ENCODE data around the gene TMEM132D.

TMEM132D gene

DNA sequence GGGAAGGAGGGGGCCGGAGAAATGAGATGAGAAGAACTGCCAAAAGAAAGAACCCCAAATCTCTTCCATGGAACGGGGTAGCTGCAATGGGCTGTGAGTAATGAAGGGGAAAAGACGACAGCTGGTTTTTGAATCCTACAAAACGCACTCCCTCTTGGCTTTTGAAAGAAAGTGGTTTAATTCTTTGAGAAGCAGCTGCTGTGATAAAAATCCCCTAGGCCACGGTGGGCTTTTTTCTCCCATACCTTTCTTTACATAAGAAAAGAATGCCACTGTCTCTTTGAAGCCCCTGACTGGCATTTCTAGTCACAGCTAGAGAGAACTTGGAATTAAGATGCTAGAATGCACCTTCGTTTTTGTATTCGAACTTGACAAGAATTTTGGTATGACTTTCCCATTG, 564.5 kb downstream of the TMEM132D start:
- no peak for DNase-seq (ENCODE audit: low spot score)

DNA sequence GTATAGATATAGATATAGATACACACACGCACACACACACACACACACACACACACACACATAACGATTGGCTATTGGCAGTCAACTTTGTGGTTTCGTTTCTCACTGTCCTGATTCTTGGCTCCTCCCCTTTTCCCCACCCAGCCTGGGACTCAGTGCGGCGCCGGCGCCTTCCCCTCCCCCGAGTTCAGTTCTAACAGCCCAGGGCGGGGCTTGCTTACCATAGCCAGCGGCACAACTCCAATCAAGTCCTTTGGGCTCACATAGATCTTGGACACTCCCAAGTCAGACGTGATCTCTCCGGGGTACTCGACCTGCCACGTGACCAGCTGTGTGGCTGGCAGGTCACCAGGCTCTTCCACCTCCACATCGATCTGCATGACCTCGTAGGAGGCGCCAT, 566.4 kb downstream of the TMEM132D start:
- no peak for DNase-seq (ENCODE audit: low spot score)

GRCh38 chr12:129335773-129336172, 568.1 kb downstream of the TMEM132D start:
- no peak for DNase-seq (ENCODE audit: low spot score)

GRCh38 chr12:129332286-129332685, 571.5 kb downstream of the TMEM132D start:
- DNase-seq (ENCODE audit: low spot score), result no peak

DNA sequence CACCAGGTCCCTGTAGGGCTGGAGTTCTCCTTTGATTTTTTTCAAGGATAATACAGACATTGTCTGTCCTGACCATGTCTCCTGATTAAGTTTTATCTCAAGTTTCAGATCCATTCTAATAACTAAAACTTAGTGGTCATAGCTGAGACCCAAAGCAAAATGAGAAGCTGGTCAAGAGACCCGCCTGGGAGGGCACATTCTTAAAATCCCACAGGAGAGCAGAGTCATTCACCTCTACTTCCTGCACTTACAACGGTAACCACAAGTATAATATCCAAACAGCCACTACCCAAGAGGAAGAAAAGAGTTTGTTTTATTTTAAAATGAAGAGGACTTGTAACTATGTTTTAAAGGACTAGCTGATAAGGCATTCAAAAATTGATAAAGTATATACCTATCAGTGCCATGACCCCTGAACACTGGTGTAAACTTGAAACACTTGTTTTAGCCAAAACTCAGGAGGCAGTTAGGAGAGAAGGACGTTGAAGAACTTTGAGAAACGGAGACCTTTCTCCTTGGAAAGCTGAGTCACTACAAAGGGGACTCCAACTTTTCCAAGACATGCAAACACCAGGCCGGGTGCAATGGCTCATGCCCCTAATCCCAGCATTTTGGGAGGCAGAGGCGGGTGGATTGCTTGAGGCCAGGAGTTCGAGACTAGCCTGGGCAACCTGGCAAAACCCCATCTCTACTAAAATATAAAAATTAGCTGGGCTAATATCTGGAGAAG, 572.3 kb downstream of the TMEM132D start:
- DNase-seq (ENCODE audit: low spot score), result no peak

DNA sequence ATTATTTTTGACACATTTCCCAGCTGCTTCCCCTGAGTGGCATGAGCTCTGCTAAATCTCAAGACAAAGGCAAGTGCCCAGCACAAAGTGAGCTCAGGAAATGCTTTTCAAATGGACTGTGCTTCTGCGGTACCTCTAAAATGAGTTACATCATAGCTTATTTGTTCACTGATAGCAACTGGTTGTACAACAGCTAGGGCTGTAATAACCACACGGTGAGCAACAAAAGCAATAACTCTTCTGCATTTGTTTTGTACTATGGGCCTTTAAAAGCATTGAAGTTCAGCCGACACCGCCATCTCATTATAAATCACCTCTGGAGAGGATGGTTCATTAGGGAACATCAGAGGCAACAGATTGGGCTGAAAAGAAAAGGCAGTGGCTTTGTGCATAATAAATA, 575.6 kb downstream of the TMEM132D start:
- DNase-seq (ENCODE audit: low spot score), result no peak

DNA sequence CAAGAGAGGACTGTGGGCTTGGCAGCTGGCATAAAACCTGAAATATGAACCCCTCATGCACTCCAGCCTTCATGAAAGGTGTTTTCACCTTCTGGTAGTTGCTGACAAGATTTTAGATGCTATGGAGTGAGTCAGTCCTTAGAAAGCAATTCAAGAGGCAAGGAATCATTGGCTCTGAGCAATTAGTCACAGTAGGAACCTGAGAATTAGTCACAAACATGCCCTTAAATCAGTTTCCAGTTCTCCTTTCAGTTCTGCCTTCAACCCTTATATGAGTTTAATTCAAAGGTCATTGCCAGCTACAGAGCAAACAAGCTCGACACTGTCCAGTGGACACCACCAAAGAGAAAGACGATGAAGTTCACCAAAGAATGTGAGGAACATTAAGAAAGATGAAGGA, 578.3 kb downstream of the TMEM132D start:
- no peak for DNase-seq (ENCODE audit: low spot score)

- no peak for DNase-seq (ENCODE audit: low spot score)
Observed at GRCh38 chr12:129312048-129312447, 591.8 kb downstream of the TMEM132D start.

GRCh38 chr12:129310346-129310745, 593.5 kb downstream of the TMEM132D start:
- no peak for DNase-seq (ENCODE audit: low spot score)

DNA sequence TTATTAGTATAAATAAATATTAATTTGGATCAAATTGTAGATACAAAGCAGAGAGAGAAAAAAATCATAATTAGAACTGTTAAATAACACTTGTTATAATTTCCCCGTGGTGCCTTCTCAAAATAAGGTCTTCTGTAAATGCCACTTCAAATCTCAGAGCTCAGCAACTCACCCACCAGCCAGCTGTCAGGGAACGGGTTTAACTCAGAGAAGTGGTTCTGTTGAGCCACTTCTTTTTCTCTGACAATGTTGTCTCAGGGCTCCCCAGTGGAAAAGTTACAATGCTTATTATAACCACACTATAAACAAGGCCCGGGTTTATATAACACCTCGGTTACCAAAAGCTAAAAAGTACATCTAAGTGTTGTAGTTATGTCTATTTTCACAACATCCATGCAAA, 598.0 kb downstream of the TMEM132D start:
- no peak for DNase-seq (ENCODE audit: low spot score)

GRCh38 chr12:129304529-129304928, 599.3 kb downstream of the TMEM132D start:
- no peak for DNase-seq (ENCODE audit: low spot score)

DNA sequence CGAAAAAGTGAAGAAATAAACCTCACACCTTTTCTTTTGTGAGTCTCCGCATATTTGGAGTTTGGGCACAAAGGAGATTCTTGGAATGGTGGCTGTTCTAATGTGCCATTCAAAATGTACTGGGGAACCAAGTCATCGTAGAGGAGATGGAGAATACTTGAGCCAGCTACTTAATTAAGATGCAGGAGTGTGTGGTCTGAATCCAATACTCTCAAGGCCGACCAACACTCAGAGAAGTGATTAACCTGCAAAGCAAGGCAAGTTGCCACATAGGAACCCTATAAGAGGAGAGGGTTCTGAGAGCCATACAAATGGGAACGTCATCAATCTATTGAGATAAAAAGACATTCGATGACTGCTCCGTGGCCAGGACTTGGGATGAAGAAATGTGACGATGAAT, 603.8 kb downstream of the TMEM132D start:
- no peak for DNase-seq (ENCODE audit: low spot score)

GRCh38 chr12:129298921-129299320, 604.9 kb downstream of the TMEM132D start:
- no peak for DNase-seq (ENCODE audit: low spot score)

GRCh38 chr12:129296671-129297070, 607.2 kb downstream of the TMEM132D start:
- DNase-seq (ENCODE audit: low spot score), result no peak

- DNase-seq (ENCODE audit: low spot score), result no peak
Observed at GRCh38 chr12:129294868-129295267, 609.0 kb downstream of the TMEM132D start.

DNA sequence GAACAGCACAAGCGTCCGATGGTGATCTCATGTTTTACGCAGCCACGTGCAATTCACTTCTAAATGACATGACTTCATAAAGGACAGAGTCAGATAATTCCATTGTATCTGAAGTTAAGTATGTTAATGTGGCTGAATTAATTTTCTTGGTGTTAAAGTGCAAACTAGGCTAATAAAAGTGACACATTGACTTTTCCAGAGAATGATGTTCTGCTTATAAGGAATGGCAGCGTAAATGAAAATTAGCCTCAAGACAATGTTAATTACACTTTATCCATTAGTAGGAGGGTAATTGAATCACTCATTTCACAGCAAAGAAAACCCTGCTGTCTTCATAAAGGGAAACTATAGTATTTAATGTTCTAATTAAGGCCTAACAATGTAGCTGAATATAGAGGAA, 624.1 kb downstream of the TMEM132D start:
- no peak for DNase-seq (ENCODE audit: low spot score)

DNA sequence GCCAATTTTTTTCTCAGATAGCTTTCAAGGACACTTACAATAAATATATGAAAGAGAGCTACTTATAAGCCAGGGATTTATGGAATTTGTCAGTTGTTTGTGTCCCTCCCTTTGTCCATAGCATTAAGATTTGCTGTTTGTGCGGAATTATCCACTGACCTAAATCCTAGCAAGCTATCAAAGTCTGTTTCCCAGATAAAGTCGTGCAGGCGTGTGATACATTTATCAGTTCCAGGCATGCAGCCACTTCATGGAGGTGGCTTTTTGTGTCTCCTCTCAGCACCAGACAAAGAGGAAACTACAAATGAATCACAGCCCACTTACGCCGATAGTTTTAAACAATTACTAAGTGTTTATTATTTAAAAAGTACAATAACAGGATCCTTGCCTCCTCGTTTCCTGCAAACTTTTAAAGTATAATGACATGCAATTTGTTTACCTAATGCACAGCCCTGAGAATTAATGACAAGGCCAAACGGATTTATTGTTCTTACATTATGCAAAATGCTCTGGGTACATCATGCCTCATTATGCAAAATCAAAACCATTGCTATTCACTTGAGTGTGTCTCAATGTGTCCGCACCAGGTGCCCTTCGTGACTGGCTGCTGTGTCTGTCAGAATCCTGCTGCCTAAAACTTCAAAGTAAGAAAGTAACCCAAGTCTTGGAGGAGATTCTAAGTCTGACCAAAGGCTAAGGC, 627.3 kb downstream of the TMEM132D start:
- DNase-seq (ENCODE audit: low spot score), result no peak

- no peak for DNase-seq (ENCODE audit: low spot score)
Observed at GRCh38 chr12:129269756-129270495, 633.9 kb downstream of the TMEM132D start.

- DNase-seq (ENCODE audit: low spot score), result no peak
Observed at GRCh38 chr12:129258781-129259318, 645.0 kb downstream of the TMEM132D start.

DNA sequence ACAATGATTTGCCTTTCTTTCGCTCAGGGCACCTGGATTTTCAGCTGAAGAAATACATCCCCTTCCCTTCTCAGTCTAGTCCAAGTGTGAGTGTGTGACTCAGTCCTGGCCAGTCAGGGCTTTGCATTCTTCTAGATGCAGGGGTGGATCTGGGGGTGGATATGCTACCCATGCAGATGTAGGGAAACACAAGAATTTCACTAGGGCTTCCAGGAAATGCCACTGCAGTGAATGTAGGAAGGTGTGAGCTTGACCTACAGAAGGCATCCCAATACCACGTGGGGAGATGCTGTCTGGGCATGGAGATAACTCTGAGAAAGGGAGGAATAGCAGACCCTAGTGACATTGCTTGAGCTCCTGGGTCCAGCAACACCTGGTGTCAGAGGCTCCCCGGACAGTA, 646.3 kb downstream of the TMEM132D start:
- no peak for DNase-seq (ENCODE audit: low spot score)

- no peak for DNase-seq (ENCODE audit: low spot score)
Observed at GRCh38 chr12:129246630-129247029, 657.2 kb downstream of the TMEM132D start.

DNA sequence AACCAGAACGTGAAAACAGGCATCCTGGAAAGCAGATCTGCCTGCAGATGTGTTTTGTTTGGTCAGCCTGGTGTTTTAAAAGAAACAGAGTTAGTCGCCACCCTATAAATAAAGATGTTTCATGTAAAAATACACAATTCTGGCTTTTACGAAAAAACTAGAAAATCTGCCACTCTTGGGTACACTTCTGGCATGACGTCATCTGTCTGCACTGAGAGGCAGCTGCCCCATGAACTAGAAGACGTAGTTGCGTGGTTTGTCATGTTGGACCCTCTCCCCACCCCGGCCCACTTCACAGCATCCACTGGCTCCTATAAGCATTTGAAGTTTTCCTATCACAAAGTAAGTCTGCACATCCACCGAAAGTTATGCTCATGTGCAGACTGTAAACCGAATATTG, 658.1 kb downstream of the TMEM132D start:
- DNase-seq (ENCODE audit: low spot score), result no peak

DNA sequence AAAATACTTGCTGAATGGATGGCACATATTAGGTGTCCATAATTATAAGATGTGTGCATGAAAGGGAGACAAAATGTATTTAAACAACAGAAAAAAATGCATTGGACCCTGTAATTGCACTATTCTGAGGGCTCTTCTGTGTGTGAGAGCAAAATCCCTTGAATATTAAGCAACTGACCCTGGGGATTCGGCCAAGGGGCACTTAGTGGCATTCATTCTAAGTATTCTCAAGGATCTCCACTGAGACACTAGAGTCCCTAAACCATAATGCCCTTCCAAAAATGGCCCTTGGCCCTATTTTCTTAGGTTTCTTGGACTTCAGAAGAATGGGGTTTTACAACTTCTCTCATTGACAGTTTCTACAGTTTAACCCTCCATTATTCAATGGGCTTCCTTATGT, 662.0 kb downstream of the TMEM132D start:
- DNase-seq (ENCODE audit: low spot score), result no peak
